Measurements from ENCODE around the gene RGPD4.
"Not testable (repeated sequence)": the region's sequence is repeated elsewhere in the genome, so short reads cannot be mapped to it uniquely, and the experiment has no call there.

The RGPD4 gene

DNA sequence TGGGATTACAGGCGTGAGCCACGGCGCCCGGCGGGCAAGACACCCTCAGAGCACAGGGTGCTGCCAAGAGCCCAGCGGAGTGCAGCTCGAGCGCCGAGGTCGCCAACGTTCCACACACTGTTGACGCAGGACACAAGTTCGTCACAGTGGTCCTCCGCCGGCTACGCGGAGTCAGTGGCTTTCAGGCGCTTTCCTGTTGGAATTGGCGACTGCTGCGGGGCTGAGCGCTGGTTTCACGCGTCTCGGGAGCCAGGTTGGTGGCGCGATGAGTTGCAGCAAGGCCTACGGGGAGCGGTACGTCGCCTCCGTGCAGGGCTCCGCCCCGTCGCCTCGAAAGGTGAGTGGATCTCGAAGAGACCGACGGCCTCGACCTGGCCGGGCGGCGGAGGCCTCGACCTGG lies at the start of gene RGPD4:
TSS of gene RGPD4 (plus strand) at position 144 of the 400 bp plus-strand sequence. CDS start at position 266, 122 bp downstream.
- DNase-seq (ENCODE audit: low spot score) = not testable (repeated sequence)

GRCh38 chr2:107777974-107778373 lies 48.7 kb upstream of the RGPD4 start:
- no peak for DNase-seq (ENCODE audit: low spot score)

- no peak for DNase-seq (ENCODE audit: low spot score)
These were observed 40.9 kb upstream of the RGPD4 start for GRCh38 chr2:107785756-107786155.

DNA sequence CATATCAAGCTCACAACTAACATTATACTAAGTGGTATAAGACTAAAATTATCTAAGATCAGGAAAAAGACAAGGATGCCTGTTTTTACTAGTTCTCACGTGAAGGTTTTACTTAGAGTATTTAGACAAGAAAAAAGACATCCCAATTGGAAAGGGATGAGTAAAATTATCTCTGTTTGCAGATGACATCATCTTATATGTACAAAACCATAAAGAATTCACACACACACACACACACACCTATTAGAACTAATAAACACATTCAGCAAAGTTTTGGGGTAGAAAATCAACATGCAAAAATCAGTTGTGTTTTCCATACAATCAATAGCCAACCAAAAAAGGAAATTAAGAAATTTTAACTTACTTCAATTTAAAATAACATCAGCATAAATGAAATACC lies 35.9 kb upstream of the RGPD4 start:
- DNase-seq (ENCODE audit: low spot score) = no peak

DNA sequence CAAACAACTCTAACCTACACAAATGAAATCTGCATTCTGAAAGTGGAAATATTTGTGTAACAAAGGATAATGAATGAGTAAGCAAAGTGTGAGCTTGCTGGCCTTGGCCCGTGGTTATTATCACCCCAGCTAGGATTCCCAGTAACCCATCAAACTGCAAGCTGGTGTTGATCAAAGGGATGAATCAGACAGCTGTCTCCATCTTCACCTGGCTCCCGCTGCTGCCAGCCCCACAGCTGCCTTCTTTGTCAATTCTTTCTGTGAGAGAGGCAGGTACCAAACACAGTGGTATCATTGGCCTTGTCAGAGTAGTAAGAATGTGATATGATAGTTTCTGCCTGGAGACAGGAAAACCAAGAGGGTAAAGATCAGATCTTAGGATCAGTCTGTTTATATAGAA lies 25.2 kb upstream of the RGPD4 start:
- no peak for DNase-seq (ENCODE audit: low spot score)

DNA sequence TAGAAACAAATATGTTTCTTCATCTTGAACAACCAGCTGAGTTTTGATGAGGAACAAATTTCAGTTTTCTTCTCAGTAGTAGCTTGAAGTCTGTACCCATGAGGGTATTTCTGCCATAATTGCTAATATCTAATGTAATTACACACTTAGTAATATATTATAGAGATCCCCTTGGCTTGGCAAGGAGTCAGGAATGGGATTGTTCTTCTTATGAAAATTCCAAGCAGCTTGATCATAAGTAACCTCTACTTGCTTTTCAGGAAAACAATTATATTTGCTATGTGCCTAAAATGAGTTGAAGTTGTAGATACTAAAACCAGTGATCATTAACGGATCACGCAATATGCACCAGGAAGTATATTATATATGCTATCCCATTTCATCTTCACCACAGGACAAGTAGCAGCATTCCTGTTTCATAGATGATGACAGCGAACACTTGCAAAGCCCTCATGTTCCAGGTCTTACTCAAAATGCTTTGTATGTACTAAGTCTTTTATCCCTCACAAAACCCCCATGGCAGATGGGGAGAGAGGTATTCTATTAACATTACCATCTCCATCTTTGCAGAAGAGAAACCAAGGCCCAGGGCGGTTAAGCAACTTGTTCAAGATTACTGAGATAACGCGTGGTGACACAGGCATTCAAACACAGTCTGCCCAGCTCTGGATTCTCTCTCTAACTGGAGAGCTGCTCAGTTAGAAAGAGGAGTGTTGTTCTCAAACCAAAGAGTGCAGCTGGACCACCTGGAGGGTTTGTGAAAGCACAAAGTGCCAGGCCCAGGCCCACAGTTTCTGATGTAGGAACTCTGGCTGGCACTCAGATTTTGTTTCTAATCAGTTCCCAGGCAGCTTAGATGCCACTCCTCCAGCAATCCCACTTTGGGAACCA lies 21.8 kb upstream of the RGPD4 start:
- DNase-seq (ENCODE audit: low spot score) = no peak

GRCh38 chr2:107806901-107807300 lies 19.8 kb upstream of the RGPD4 start:
- DNase-seq (ENCODE audit: low spot score) = no peak

GRCh38 chr2:107807988-107808387 lies 18.7 kb upstream of the RGPD4 start:
- DNase-seq (ENCODE audit: low spot score) = no peak

- DNase-seq (ENCODE audit: low spot score) = no peak
These were observed 17.7 kb upstream of the RGPD4 start for GRCh38 chr2:107808959-107809358.

DNA sequence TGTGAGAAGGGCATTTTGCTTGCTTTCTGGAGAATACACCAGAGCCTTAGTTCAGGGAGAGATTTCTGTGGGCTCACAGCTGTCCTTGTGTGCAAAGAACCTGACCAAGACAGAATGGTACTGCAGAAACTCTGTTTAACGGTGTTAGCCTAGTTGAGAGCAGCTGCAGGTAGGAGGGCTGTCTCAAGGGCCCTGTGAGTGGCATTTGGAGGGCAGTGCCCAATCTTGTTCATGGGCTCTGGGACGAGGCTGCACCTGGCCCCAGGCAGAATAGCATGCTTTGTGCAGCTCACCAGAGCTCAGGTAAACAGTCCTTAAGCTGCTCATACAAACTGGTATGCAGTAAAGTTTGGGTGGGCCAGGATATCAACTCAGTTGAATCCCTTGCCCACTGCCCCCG lies 16.9 kb upstream of the RGPD4 start:
- no peak for DNase-seq (ENCODE audit: low spot score)

DNA sequence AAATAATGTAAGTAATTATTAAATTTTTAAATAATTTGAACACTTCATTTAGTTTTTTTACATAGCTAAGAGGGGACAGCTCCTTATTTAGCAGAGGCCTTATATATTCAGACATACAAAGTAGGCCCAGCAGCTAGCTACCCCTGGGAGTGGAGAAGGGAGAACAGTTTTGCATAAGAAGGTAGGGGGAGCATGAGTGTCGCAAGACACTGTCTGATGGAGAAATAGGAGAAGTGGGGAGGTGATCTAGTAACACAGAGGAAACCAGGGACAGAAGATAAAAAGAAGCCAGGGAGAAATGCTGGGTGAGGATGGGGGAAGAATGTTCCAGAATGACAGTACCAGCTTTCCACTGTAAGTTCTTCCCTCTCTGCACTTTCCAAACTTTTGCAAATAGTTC lies 16.0 kb upstream of the RGPD4 start:
- DNase-seq (ENCODE audit: low spot score) = no peak

DNA sequence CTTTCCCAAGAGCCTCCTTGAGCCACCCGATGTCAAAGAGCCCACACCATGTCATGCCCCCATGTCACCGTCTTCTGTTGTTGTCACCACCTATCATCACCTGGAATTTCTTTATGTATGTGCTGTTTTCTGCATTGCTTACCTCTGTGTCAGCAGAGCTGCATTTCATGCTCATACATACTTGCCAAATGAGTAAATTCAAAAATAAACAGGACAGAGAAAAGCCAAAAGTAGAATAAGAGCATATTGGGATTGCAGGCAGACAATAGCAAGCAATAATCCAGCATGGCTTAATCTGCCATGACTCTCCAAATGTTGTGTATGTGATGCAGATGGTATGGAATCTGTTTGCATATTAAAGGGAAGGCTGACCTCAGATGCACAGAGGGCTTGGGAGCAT lies 15.3 kb upstream of the RGPD4 start:
- no peak for DNase-seq (ENCODE audit: low spot score)

DNA sequence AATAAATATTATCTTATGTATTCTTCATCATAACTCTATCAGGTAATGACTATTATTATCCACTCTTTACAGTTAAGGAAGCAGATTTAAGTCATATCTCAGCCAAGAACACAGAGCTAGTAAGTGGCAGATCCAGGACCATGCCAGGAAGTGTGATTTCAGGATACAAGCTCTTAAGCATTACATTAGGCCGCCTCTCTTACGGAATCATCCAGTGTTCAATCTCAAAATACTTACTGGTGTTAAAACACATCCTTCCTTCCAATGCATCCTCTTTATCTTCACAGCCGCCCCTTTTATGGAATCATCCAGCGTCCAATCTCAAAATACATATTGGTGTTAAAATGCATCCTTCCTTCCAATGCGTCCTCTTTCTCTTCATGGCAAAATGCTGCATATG lies 14.7 kb upstream of the RGPD4 start:
- no peak for DNase-seq (ENCODE audit: low spot score)

GRCh38 chr2:107817378-107817777 lies 9.3 kb upstream of the RGPD4 start:
- no peak for DNase-seq (ENCODE audit: low spot score)

GRCh38 chr2:107822302-107822701 lies 4.4 kb upstream of the RGPD4 start:
- DNase-seq (ENCODE audit: low spot score) = no peak

DNA sequence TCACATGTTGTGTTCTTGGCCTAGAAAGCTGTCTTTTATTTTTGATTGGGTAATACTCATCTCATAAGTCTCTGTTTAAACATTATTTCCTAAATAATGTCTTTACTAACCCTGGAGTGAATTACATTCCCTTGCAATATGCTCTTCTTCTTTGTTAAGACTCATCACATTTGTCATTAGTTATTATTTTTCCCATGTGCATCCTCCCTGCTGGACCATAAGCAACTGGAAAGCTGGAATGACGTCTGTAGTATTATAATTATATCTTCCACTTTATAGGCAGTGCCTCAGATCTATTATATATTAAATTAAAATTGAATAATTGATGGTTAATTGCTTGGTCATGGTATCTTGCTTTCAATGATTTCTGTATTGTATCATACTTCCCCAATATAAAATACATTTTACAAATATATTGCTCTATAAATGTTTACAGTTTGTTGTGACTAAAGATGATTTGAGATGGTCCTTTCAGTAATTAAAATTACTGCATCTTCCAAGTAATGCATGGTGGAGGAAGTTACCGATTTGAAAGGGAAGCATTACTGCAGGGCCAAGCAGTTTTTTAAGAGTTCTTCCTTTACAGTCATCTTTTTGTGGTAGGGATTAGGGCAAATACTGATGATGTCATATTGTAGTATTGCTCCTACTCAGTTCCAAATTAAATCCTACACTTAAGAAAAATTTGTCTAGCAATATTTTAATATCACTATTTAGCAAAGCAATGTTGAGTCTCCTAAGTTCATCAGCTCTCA lies 2.1 kb upstream of the RGPD4 start:
- DNase-seq (ENCODE audit: low spot score) = no peak

- DNase-seq (ENCODE audit: low spot score) = no peak
These were observed 1.5 kb upstream of the RGPD4 start for GRCh38 chr2:107825206-107825563.

GRCh38 chr2:107829514-107829913 lies 2.8 kb downstream of the RGPD4 start:
- DNase-seq (ENCODE audit: low spot score) = not testable (repeated sequence)

DNA sequence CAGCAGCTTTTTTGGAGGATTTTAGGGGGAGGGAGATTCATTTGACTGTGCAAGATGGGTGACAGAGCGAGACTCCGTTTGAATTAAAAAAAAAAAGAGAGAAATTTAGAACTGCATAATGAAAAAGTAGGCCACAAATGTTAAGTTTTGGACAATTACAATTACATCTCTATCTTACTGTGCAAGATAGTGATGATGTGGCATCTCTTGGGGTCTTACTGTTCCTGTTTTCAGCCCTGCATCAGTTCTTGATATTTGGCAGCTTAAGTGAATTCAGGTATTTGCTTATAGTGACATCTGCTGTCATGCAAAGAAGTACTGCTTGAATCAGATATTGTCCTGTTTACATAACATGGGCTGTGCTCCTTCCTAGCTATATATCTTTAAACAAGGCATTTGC lies 6.5 kb downstream of the RGPD4 start:
- not testable (repeated sequence) for DNase-seq (ENCODE audit: low spot score)

GRCh38 chr2:107833618-107834017 lies 6.9 kb downstream of the RGPD4 start:
- DNase-seq (ENCODE audit: low spot score) = not testable (repeated sequence)

DNA sequence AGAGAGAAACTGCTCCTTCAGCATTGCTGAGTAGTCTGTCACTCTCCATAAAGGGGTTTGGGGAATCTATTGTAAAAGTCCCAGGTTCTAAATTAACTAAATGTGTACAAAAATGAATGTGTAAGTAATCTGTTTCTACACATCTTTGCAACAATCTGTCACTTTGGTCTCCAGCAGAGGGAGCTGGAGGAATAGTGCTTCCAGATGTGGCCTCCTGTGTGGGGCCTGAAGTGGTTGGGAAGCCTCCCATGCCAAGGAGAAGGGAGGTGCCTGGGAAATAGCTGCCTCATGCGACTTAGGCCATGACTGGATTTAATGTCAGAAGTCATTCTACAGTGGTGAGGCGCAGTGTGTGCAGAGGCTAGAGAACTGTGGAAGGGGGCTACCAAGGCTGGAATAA lies 89.4 kb downstream of the RGPD4 start:
- DNase-seq (ENCODE audit: low spot score) = not testable (repeated sequence)

GRCh38 chr2:107916696-107917370 lies 90.1 kb downstream of the RGPD4 start:
- not testable (repeated sequence) for DNase-seq (ENCODE audit: low spot score)

- no peak for DNase-seq (ENCODE audit: low spot score)
These were observed 100.4 kb downstream of the RGPD4 start for GRCh38 chr2:107927034-107927534.
